ENCODE results near the gene EZR.

EZR gene

DNA sequence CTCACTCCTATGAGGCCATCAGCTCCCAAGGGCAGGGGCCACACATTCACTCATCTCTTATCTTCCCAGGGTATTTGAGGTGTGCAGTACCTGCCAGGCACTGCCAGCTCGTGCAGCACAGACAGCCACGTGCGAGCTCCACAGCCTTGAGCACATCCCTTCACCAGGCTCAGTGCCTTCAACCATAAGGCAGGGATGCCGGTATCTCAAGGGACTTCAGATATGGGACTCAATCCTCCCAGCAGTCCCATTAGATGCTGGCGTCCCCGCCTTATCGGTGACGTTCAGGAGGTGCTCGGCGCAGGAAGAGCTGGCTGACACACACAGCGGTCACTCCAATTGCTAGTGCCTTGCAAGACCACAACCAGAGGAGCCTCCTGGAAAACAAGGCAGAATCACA lies 47.0 kb downstream of the EZR start:
- no peak overlapping the region for H3K4me2 ChIP-seq (ENCODE audit: low read length, poor library complexity, severe bottlenecking)
- H2AK5ac ChIP-seq (ENCODE audit: low read length, severe bottlenecking) = no peak overlapping the region
- no peaks in the 10 kb centered on the region for H3K27me3 ChIP-seq (ENCODE audit: control insufficient read depth in 1 of 2, insufficient read depth in 1 of 2, low read length in 2 of 2)
- no peak overlapping the region for H3K4me3 ChIP-seq (ENCODE audit: insufficient read depth in 1 of 2, low read depth in 1 of 2, low read length in 2 of 2)
- peaks cover 47% of the 10 kb centered on the region for H3K79me1 ChIP-seq (replicated peaks; ENCODE audit: low read length, poor library complexity, severe bottlenecking)
- no peak overlapping the region for H2BK5ac ChIP-seq (ENCODE audit: low read depth, low read length, poor library complexity, severe bottlenecking)
- peaks cover 15% of the 10 kb centered on the region for H3K4me1 ChIP-seq (ENCODE audit: control insufficient read depth, insufficient read depth, low read depth, low read length)
- H4K91ac ChIP-seq (ENCODE audit: low read length) = no peak overlapping the region
- no peak overlapping the region for H3K4ac ChIP-seq (ENCODE audit: low read depth in 1 of 2, low read length in 2 of 2)
- no peak overlapping the region for H3K27ac ChIP-seq (ENCODE audit: low read length, poor library complexity, severe bottlenecking)
- H3K23ac ChIP-seq (ENCODE audit: low read length in 2 of 2) = no peak overlapping the region
- 97% methylated on average over 11 of the region's 11 CpGs for WGBS
- H2BK15ac ChIP-seq (ENCODE audit: low read depth, poor library complexity, severe bottlenecking) = no peak overlapping the region
- H3K9ac ChIP-seq (ENCODE audit: low read length) = no peak overlapping the region
- H2BK120ac ChIP-seq (ENCODE audit: low read depth, low read length) = no peak overlapping the region
- peaks cover 38 to 77% of the 10 kb centered on the region in 2 experiments for H3K36me3 ChIP-seq (ENCODE audit: control insufficient read depth in 1 of 2, insufficient read depth in 2 of 2, low read depth in 1 of 2, low read length in 2 of 2)
- H3K14ac ChIP-seq (ENCODE audit: low read length in 2 of 2) = no peak overlapping the region
- H4K8ac ChIP-seq (ENCODE audit: low read length) = no peak overlapping the region
- H3K9me3 ChIP-seq (ENCODE audit: control insufficient read depth, low read length) = no peaks in the 10 kb centered on the region
- DNase-seq = no peak
- H2AFZ ChIP-seq (ENCODE audit: low read depth, low read length) = no peak overlapping the region
- H3K18ac ChIP-seq (ENCODE audit: low read depth in 1 of 2, low read length in 2 of 2) = no peak overlapping the region
- no peak overlapping the region for H2BK12ac ChIP-seq (ENCODE audit: low read length in 2 of 2)

DNA sequence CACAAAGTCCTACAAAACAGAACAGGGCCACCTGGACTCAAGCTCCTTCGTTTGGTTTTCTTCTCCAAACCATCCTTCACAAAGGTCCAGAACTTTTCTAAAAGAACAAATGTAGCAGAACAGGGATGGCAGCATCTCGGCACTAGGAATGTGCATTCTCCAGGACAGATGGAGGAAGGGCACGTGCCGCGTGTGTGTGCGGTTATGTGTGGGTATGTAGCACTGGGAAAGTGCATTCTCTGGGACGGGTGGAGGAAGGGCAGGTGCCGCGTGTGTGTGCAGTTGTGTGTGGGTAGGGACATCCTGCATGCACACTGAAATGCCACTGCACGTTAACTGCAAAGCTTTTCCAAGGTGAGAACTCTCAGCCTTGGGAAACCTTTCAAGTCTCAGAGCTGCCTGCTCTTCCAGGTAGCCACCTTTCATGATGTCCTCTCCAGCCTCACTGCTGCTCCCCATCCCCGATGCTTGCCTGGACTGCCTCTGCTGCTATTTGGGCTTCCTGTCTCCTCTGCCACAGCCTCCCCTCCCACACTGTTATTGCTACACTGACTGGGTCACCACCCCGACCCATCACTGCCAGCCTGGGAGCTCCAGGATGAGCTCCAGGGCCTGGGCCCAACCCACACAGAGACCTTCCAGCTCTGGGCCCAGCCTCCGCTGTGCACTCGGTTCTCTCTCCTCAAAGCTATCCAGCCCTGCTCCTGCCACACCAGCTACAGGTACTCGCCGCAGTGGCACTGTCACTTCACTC lies 47.6 kb downstream of the EZR start:
- H3K23ac ChIP-seq (ENCODE audit: low read length in 2 of 2) = no peak overlapping the region

DNA sequence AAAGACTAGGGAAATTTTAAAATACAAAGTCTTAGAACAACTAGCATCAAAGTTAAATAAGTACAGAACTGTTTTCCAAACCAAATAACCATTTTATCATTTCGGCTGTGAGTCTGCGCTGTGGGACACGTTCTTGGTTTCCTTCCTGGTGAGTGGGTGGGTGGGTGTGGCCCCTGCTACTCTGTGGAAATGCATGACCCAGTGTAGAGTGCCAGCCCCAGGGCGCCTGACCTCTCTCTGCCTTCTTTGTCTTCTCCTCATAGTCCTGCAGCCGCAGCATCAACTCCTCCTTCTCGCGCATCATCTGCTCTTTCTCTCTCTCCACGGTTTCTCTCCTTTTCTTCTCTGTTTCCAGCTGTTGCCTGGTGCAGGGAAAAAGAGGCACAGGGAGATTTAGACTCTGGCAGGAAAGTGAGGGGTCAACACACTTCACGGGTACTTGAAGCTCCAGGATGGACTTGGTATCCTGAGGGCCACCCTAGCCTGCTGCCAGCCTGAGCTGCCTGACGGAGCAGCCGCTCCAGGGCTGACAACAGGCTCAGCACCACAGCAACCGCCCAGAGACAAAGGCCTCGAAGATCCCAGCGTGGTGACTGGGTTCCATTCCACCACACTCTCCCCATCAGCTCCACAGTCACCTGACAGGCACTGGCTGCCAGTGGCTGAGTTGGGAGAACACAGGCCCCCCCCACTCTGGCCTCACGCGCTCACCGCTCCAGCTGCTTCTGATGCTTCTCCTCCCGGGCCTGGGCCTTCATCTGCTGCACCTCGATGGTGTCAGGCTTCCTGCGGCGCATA lies 48.4 kb downstream of the EZR start:
- peaks cover 32 to 80% of the 10 kb centered on the region in 2 experiments for H3K36me3 ChIP-seq (ENCODE audit: control insufficient read depth in 1 of 2, insufficient read depth in 2 of 2, low read depth in 1 of 2, low read length in 2 of 2)
- 87% methylated on average over 18 of the region's 21 CpGs for WGBS

More for the DNA sequence above, 47.6 kb downstream of the EZR start:
- Histone ChIP-seq H3K36me3 (ENCODE audit: control insufficient read depth in 1 of 2, insufficient read depth in 2 of 2, low read depth in 1 of 2, low read length in 2 of 2) (peaks cover 36 to 77% of the 10 kb centered on the region in 2 experiments), H3K14ac (ENCODE audit: low read length in 2 of 2) (no peak overlapping the region), H3K18ac (ENCODE audit: low read depth in 1 of 2, low read length in 2 of 2) (no peak overlapping the region), H3K4me3 (ENCODE audit: insufficient read depth in 1 of 2, low read depth in 1 of 2, low read length in 2 of 2) (no peak overlapping the region), H4K91ac (ENCODE audit: low read length) (no peak overlapping the region), H3K4me2 (ENCODE audit: low read length, poor library complexity, severe bottlenecking) (no peak overlapping the region), H2BK12ac (ENCODE audit: low read length in 2 of 2) (no peak overlapping the region), H3K4ac (ENCODE audit: low read depth in 1 of 2, low read length in 2 of 2) (no peak overlapping the region), H3K79me1 (replicated peaks; ENCODE audit: low read length, poor library complexity, severe bottlenecking) (peaks cover 45% of the 10 kb centered on the region), H2AK5ac (ENCODE audit: low read length, severe bottlenecking) (no peak overlapping the region), H3K9me3 (ENCODE audit: control insufficient read depth, low read length) (no peaks in the 10 kb centered on the region), H3K4me1 (ENCODE audit: control insufficient read depth, insufficient read depth, low read depth, low read length) (peaks cover 15% of the 10 kb centered on the region), H2BK5ac (ENCODE audit: low read depth, low read length, poor library complexity, severe bottlenecking) (no peak overlapping the region), H3K27me3 (ENCODE audit: control insufficient read depth in 1 of 2, insufficient read depth in 1 of 2, low read length in 2 of 2) (no peaks in the 10 kb centered on the region), H2AFZ (ENCODE audit: low read depth, low read length) (no peak overlapping the region), H4K8ac (ENCODE audit: low read length) (no peak overlapping the region), H2BK120ac (ENCODE audit: low read depth, low read length) (no peak overlapping the region), H3K27ac (ENCODE audit: low read length, poor library complexity, severe bottlenecking) (no peak overlapping the region), H2BK15ac (ENCODE audit: low read depth, poor library complexity, severe bottlenecking) (no peak overlapping the region), H3K9ac (ENCODE audit: low read length) (no peak overlapping the region)
- 96% methylated on average over 16 of the region's 16 CpGs for WGBS
- DNase-seq = no peak

DNA sequence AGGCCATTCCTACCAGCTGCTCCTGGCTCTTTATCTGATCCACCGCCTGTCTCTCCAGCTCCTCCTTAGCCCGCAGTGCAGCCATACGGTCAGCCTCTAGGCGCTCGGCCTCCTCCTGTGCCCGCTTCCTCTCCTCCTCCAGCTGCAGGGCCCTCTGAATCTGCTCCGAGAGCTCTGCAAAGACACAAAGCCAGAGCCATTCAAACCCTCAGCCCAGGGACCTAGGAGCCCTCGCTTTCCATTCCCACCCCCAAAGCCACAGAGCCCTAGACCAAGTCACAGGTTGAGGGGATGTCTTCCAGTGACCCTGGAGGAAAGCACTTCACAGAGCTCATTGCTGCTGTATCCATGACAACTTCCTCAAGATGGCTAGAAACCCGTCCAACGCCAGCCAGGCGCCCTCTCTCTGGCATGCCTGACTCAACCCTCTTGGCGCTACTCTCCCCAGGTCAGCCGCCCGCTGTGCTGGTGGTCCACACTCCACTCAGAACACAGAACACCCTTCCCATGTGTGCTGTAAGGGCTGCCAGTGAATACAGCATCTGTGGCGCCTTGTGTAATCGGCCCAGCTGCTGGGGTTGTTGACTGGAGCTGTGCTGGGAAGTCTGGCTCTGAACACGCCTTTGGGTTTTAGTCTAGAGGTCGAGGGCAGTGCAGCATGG lies 49.3 kb downstream of the EZR start:
- Histone ChIP-seq H3K4me1 (ENCODE audit: control insufficient read depth, insufficient read depth, low read depth, low read length) (peaks cover 15% of the 10 kb centered on the region), H3K4ac (ENCODE audit: low read depth in 1 of 2, low read length in 2 of 2) (no peak overlapping the region), H3K36me3 (ENCODE audit: control insufficient read depth in 1 of 2, insufficient read depth in 2 of 2, low read depth in 1 of 2, low read length in 2 of 2) (peaks cover 30 to 86% of the 10 kb centered on the region in 2 experiments), H3K18ac (ENCODE audit: low read depth in 1 of 2, low read length in 2 of 2) (no peak overlapping the region), H3K27me3 (ENCODE audit: control insufficient read depth in 1 of 2, insufficient read depth in 1 of 2, low read length in 2 of 2) (no peaks in the 10 kb centered on the region), H2BK5ac (ENCODE audit: low read depth, low read length, poor library complexity, severe bottlenecking) (no peak overlapping the region), H2AFZ (ENCODE audit: low read depth, low read length) (no peak overlapping the region), H3K23ac (ENCODE audit: low read length in 2 of 2) (no peak overlapping the region), H3K9me3 (ENCODE audit: control insufficient read depth, low read length) (no peaks in the 10 kb centered on the region), H4K8ac (ENCODE audit: low read length) (no peak overlapping the region), H2AK5ac (ENCODE audit: low read length, severe bottlenecking) (no peak overlapping the region), H3K4me3 (ENCODE audit: insufficient read depth in 1 of 2, low read depth in 1 of 2, low read length in 2 of 2) (no peak overlapping the region), H2BK120ac (ENCODE audit: low read depth, low read length) (no peak overlapping the region), H3K79me1 (replicated peaks; ENCODE audit: low read length, poor library complexity, severe bottlenecking) (peaks cover 40% of the 10 kb centered on the region), H3K27ac (ENCODE audit: low read length, poor library complexity, severe bottlenecking) (no peak overlapping the region), H3K14ac (ENCODE audit: low read length in 2 of 2) (no peak overlapping the region), H3K9ac (ENCODE audit: low read length) (no peak overlapping the region), H2BK15ac (ENCODE audit: low read depth, poor library complexity, severe bottlenecking) (no peak overlapping the region), H2BK12ac (ENCODE audit: low read length in 2 of 2) (no peak overlapping the region), H4K91ac (ENCODE audit: low read length) (no peak overlapping the region), H3K4me2 (ENCODE audit: low read length, poor library complexity, severe bottlenecking) (no peak overlapping the region)
- 95% methylated on average over 17 of the region's 18 CpGs for WGBS
- no peak for DNase-seq

More for the DNA sequence above, 48.4 kb downstream of the EZR start:
- Histone ChIP-seq H2AK5ac (ENCODE audit: low read length, severe bottlenecking) (no peak overlapping the region), H2BK120ac (ENCODE audit: low read depth, low read length) (no peak overlapping the region), H3K14ac (ENCODE audit: low read length in 2 of 2) (no peak overlapping the region), H3K18ac (ENCODE audit: low read depth in 1 of 2, low read length in 2 of 2) (no peak overlapping the region), H3K27ac (ENCODE audit: low read length, poor library complexity, severe bottlenecking) (no peak overlapping the region), H3K9ac (ENCODE audit: low read length) (no peak overlapping the region), H3K4me3 (ENCODE audit: insufficient read depth in 1 of 2, low read depth in 1 of 2, low read length in 2 of 2) (no peak overlapping the region), H3K27me3 (ENCODE audit: control insufficient read depth in 1 of 2, insufficient read depth in 1 of 2, low read length in 2 of 2) (no peaks in the 10 kb centered on the region), H3K79me1 (replicated peaks; ENCODE audit: low read length, poor library complexity, severe bottlenecking) (peaks cover 41% of the 10 kb centered on the region), H4K91ac (ENCODE audit: low read length) (no peak overlapping the region), H3K9me3 (ENCODE audit: control insufficient read depth, low read length) (no peaks in the 10 kb centered on the region), H3K23ac (ENCODE audit: low read length in 2 of 2) (no peak overlapping the region), H3K4me1 (ENCODE audit: control insufficient read depth, insufficient read depth, low read depth, low read length) (peaks cover 15% of the 10 kb centered on the region), H3K4ac (ENCODE audit: low read depth in 1 of 2, low read length in 2 of 2) (no peak overlapping the region), H2BK12ac (ENCODE audit: low read length in 2 of 2) (no peak overlapping the region), H3K4me2 (ENCODE audit: low read length, poor library complexity, severe bottlenecking) (no peak overlapping the region), H2AFZ (ENCODE audit: low read depth, low read length) (no peak overlapping the region), H2BK5ac (ENCODE audit: low read depth, low read length, poor library complexity, severe bottlenecking) (no peak overlapping the region), H2BK15ac (ENCODE audit: low read depth, poor library complexity, severe bottlenecking) (no peak overlapping the region), H4K8ac (ENCODE audit: low read length) (no peak overlapping the region)
- no peak for DNase-seq

All from mesenchymal stem cell (in vitro differentiated cells and primary cell).